Nephron (organoid): Measurements from ENCODE around the gene ITPKC.

Experiments used
- H3K27ac Mint-ChIP-seq, 3 experiments: 2 replicates each; pipeline ENCODE4 v1.8.0; 2020; ENCODE audit warnings: mixed read lengths in 3 of 3, mild to moderate bottlenecking in 2 of 3, moderate library complexity in 1 of 3
- H3K27me3 Mint-ChIP-seq: 2 replicates; pipeline ENCODE4 v1.8.0; 2021; ENCODE audit warnings: low read depth, mild to moderate bottlenecking, moderate library complexity, mixed read lengths
- H3K36me3 Mint-ChIP-seq: 2 replicates; pipeline ENCODE4 v1.8.0; 2020; ENCODE audit warnings: low read depth, mixed read lengths
- H3K4me1 Mint-ChIP-seq: 2 replicates; pipeline ENCODE4 v1.8.0; 2020; ENCODE audit warnings: mixed read lengths
- H3K4me3 Mint-ChIP-seq, 3 experiments: 2 replicates each; pipeline ENCODE4 v1.8.0; 2020; ENCODE audit warnings: mild to moderate bottlenecking in 3 of 3, mixed read lengths in 3 of 3, moderate library complexity in 2 of 3
- H3K9me3 Mint-ChIP-seq: 2 replicates; pipeline ENCODE4 v1.8.0; 2020; ENCODE audit warnings: mixed read lengths
- TF ChIP-seq, protein P1 (sequence below), 3 experiments: fragments of 200-600 bp; sonication (generic); IDR thresholded peaks; one replicate each; pipeline ENCODE4 v1.5.0; 2021; ENCODE audit warnings: antibody characterized with exemption in 3 of 3; ENCODE audit not compliant: unreplicated experiment in 3 of 3

The ITPKC gene

GRCh38 chr19:40736661-40737060, 19.7 kb downstream of the ITPKC start:
- TF ChIP-seq, protein P1, sequence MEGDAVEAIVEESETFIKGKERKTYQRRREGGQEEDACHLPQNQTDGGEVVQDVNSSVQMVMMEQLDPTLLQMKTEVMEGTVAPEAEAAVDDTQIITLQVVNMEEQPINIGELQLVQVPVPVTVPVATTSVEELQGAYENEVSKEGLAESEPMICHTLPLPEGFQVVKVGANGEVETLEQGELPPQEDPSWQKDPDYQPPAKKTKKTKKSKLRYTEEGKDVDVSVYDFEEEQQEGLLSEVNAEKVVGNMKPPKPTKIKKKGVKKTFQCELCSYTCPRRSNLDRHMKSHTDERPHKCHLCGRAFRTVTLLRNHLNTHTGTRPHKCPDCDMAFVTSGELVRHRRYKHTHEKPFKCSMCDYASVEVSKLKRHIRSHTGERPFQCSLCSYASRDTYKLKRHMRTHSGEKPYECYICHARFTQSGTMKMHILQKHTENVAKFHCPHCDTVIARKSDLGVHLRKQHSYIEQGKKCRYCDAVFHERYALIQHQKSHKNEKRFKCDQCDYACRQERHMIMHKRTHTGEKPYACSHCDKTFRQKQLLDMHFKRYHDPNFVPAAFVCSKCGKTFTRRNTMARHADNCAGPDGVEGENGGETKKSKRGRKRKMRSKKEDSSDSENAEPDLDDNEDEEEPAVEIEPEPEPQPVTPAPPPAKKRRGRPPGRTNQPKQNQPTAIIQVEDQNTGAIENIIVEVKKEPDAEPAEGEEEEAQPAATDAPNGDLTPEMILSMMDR (IDR thresholded peaks at IDR 0.05; ENCODE audit: unreplicated experiment in 3 of 3): no peak
- Mint-ChIP-seq H3K4me3 (no peak overlapping the region), H3K4me1 (no peaks in the 10 kb centered on the region), H3K9me3 (no peaks in the 10 kb centered on the region), H3K27ac (no peak overlapping the region), H3K36me3 (peaks cover 54% of the 10 kb centered on the region), H3K27me3 (no peaks in the 10 kb centered on the region)

- Mint-ChIP-seq H3K27me3 (no peaks in the 10 kb centered on the region), H3K4me3 (no peak overlapping the region), H3K27ac (no peak overlapping the region), H3K36me3 (peaks cover 50% of the 10 kb centered on the region), H3K9me3 (no peaks in the 10 kb centered on the region), H3K4me1 (no peaks in the 10 kb centered on the region)
- TF ChIP-seq, protein P1 (IDR thresholded peaks at IDR 0.05; ENCODE audit: unreplicated experiment in 3 of 3): no peak
Observed at GRCh38 chr19:40737102-40737644, 20.3 kb downstream of the ITPKC start.

GRCh38 chr19:40739030-40739839, 22.3 kb downstream of the ITPKC start:
- Mint-ChIP-seq H3K4me1 (no peaks in the 10 kb centered on the region), H3K9me3 (no peaks in the 10 kb centered on the region), H3K27me3 (no peaks in the 10 kb centered on the region), H3K27ac (no peak overlapping the region), H3K4me3 (no peak overlapping the region), H3K36me3 (peaks cover 32% of the 10 kb centered on the region)
- TF ChIP-seq, protein P1 (IDR thresholded peaks at IDR 0.05; ENCODE audit: unreplicated experiment in 3 of 3): no peak

DNA sequence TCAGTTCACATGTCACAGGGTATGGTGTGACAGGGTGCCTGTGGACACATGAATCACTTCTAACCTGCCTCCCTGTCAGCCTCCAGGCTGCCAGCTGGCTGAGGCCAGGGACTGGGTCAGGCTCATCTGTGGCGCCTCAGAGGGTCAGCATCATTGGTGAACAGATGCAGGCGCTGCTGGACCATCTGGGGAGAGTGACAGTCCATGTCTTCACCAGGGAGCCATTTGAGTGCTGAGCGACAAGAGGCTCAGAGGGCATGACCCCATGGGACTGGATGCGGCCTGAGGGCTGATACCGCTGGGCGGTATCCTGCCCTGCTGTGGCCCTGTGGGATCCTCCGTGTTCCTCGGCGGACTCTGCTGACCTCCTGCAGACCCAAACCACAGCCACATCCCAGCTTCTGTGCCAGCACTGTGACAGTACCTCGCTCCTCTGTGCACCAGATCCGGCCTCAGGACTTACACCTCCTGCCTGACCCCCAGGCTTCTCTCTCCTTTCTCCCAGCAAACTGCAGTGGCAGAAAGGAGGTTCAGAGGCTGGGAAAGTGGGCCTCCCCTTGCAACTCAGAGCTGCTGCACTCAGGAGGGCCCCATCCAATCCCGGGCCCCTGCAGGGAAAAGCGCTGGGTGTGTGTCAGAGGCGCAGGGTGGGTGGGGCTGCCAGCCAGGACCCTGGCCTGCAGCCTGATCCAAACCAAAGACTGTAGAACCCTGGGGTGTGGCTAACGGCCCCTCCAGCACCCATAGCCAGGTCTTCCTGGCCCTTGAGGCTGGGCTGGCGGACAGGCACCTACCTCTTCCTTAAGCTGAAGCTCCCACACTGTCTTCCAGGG, 23.2 kb downstream of the ITPKC start:
- TF ChIP-seq, protein P1 (IDR thresholded peaks at IDR 0.05; ENCODE audit: unreplicated experiment in 3 of 3): no peak
- Mint-ChIP-seq H3K4me1 (no peaks in the 10 kb centered on the region), H3K27ac (no peak overlapping the region), H3K4me3 (no peak overlapping the region), H3K36me3 (peaks cover 25% of the 10 kb centered on the region), H3K9me3 (no peaks in the 10 kb centered on the region), H3K27me3 (no peaks in the 10 kb centered on the region)

GRCh38 chr19:40740747-40741146, 23.8 kb downstream of the ITPKC start:
- no peaks in the 10 kb centered on the region for H3K9me3 Mint-ChIP-seq
- H3K4me1 Mint-ChIP-seq: no peaks in the 10 kb centered on the region
- no peaks in the 10 kb centered on the region for H3K27me3 Mint-ChIP-seq
- TF ChIP-seq, protein P1 (IDR thresholded peaks at IDR 0.05; ENCODE audit: unreplicated experiment in 3 of 3): no peak
- H3K27ac Mint-ChIP-seq: peak overlapping the region in 1 of 3 experiments; percentile 49
- no peak overlapping the region for H3K4me3 Mint-ChIP-seq
- peaks cover 19% of the 10 kb centered on the region for H3K36me3 Mint-ChIP-seq
